Measurements from ENCODE around the gene WNK3. TPM values are rescaled to one million over a fixed set of nuclear protein-coding genes. Genes with fewer than 3 reads are reported as not detected.
A peak's percentile ranks its signal among the peaks of the same experiment; 100 is the strongest.
"Not testable (repeated sequence)": the region's sequence is repeated elsewhere in the genome, so short reads cannot be mapped to it uniquely, and the experiment has no call there.

The WNK3 gene
- total RNA-seq, 1 experiment from 2014 or later: 12.8 TPM

- Histone ChIP-seq H3K27ac (ENCODE audit: low read depth, low read length, poor library complexity, severe bottlenecking) (peak overlapping the region; percentile 91), H3K36me3 (ENCODE audit: insufficient read depth, low read length, poor library complexity, severe bottlenecking) (no peaks in the 10 kb centered on the region), H3K27me3 (replicated peaks; ENCODE audit: insufficient read depth, low read depth, low read length, poor library complexity) (no peaks in the 10 kb centered on the region), H3K4me3 (ENCODE audit: low read depth, low read length, poor library complexity, severe bottlenecking) (peak overlapping the region; percentile 66), H3K4me1 (ENCODE audit: insufficient read depth, low read length, poor library complexity, severe bottlenecking) (no peaks in the 10 kb centered on the region), H3K9me3 (ENCODE audit: low read depth, low read length, poor library complexity, severe bottlenecking) (no peaks in the 10 kb centered on the region)
- peak; percentile 71 for DNase-seq (ENCODE audit: low spot score)
- no peak for TF ChIP-seq EZH2 (IDR thresholded peaks at IDR 0.05; ENCODE audit: borderline replicate concordance, low read depth, low read length, poor library complexity, severe bottlenecking)
- TF ChIP-seq CTCF (conservative IDR thresholded peaks at IDR 0.05; ENCODE audit: low read depth, low read length): no peak
- BruUV-seq (replicated peaks): no TSS peak
- ChIA-PET CTCF (no interaction called here), POLR2A (ENCODE audit: low non-redundant PET) (no interaction called here)
- intact Hi-C loops (cut with micrococcal nuclease; ENCODE audit: unreplicated experiment): loop anchor here (5.0 kb wide), 1 partner anchor 176 kb away; the partner anchor contains the start of gene FAM120C
Measured at GRCh38 chrX:54358424-54359211, 772 bp upstream of the WNK3 start.

GRCh38 chrX:54352677-54353076 is 5.2 kb downstream of the WNK3 start:
- ChIA-PET POLR2A (ENCODE audit: low non-redundant PET) (no interaction called here), CTCF (no interaction called here)
- Histone ChIP-seq H3K27me3 (replicated peaks; ENCODE audit: insufficient read depth, low read depth, low read length, poor library complexity) (no peaks in the 10 kb centered on the region), H3K9me3 (ENCODE audit: low read depth, low read length, poor library complexity, severe bottlenecking) (no peaks in the 10 kb centered on the region), H3K27ac (ENCODE audit: low read depth, low read length, poor library complexity, severe bottlenecking) (no peak overlapping the region), H3K4me1 (ENCODE audit: insufficient read depth, low read length, poor library complexity, severe bottlenecking) (no peaks in the 10 kb centered on the region), H3K36me3 (ENCODE audit: insufficient read depth, low read length, poor library complexity, severe bottlenecking) (no peaks in the 10 kb centered on the region), H3K4me3 (ENCODE audit: low read depth, low read length, poor library complexity, severe bottlenecking) (no peak overlapping the region)
- BruUV-seq (replicated peaks): no TSS peak
- intact Hi-C loops (cut with micrococcal nuclease; ENCODE audit: unreplicated experiment): no loop called here
- TF ChIP-seq EZH2 (IDR thresholded peaks at IDR 0.05; ENCODE audit: borderline replicate concordance, low read depth, low read length, poor library complexity, severe bottlenecking) (no peak), CTCF (conservative IDR thresholded peaks at IDR 0.05; ENCODE audit: low read depth, low read length) (no peak)
- DNase-seq (ENCODE audit: low spot score): no peak

GRCh38 chrX:54337383-54337782 is 20.5 kb downstream of the WNK3 start:
- H3K27me3 ChIP-seq (replicated peaks; ENCODE audit: insufficient read depth, low read depth, low read length, poor library complexity); DNase-seq (ENCODE audit: low spot score); intact Hi-C loops (cut with micrococcal nuclease; ENCODE audit: unreplicated experiment); H3K9me3 ChIP-seq (ENCODE audit: low read depth, low read length, poor library complexity, severe bottlenecking); POLR2A ChIA-PET (ENCODE audit: low non-redundant PET); H3K4me3 ChIP-seq (ENCODE audit: low read depth, low read length, poor library complexity, severe bottlenecking); BruUV-seq (replicated peaks); H3K36me3 ChIP-seq (ENCODE audit: insufficient read depth, low read length, poor library complexity, severe bottlenecking); H3K27ac ChIP-seq (ENCODE audit: low read depth, low read length, poor library complexity, severe bottlenecking); CTCF ChIA-PET; H3K4me1 ChIP-seq (ENCODE audit: insufficient read depth, low read length, poor library complexity, severe bottlenecking): not testable (repeated sequence)

- no peak for TF ChIP-seq EZH2 (IDR thresholded peaks at IDR 0.05; ENCODE audit: borderline replicate concordance, low read depth, low read length, poor library complexity, severe bottlenecking)
- no peak for TF ChIP-seq CTCF (conservative IDR thresholded peaks at IDR 0.05; ENCODE audit: low read depth, low read length)
- POLR2A ChIA-PET (ENCODE audit: low non-redundant PET): no interaction called here
- no peaks in the 10 kb centered on the region for H3K27me3 ChIP-seq (replicated peaks; ENCODE audit: insufficient read depth, low read depth, low read length, poor library complexity)
- BruUV-seq (replicated peaks): no TSS peak
- no peak for DNase-seq (ENCODE audit: low spot score)
- intact Hi-C loops (cut with micrococcal nuclease; ENCODE audit: unreplicated experiment): no loop called here
- CTCF ChIA-PET: no interaction called here
- no peak overlapping the region for H3K4me3 ChIP-seq (ENCODE audit: low read depth, low read length, poor library complexity, severe bottlenecking)
- H3K27ac ChIP-seq (ENCODE audit: low read depth, low read length, poor library complexity, severe bottlenecking): no peak overlapping the region
- no peaks in the 10 kb centered on the region for H3K9me3 ChIP-seq (ENCODE audit: low read depth, low read length, poor library complexity, severe bottlenecking)
- no peaks in the 10 kb centered on the region for H3K4me1 ChIP-seq (ENCODE audit: insufficient read depth, low read length, poor library complexity, severe bottlenecking)
- no peaks in the 10 kb centered on the region for H3K36me3 ChIP-seq (ENCODE audit: insufficient read depth, low read length, poor library complexity, severe bottlenecking)
Measured at GRCh38 chrX:54325077-54325476, 32.8 kb downstream of the WNK3 start.
